ENCODE data around the gene NEXN.
"Not testable (repeated sequence)": the region's sequence is repeated elsewhere in the genome, so short reads cannot be mapped to it uniquely, and the experiment has no call there.

The NEXN gene

DNA sequence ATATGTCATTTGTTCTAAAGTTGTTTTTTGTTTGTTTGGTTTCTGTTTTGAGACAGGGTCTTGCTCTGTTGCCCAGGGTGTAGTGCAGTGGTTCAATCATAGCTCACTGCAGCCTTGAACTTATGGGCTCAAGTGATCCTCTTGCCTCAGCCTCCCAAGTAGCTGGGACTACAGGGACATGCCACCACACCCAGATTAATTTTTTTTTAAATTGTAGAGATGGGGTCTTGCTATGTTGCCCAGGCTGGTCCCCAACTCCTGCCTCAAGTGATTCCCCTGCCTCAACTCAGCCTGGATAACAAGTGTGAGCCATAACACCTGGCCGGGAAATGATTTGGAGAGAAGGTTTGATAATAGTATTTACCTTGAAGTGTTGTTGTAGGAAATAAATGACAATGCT is 18.2 kb downstream of the NEXN start:
- DNase-seq = no peak

DNA sequence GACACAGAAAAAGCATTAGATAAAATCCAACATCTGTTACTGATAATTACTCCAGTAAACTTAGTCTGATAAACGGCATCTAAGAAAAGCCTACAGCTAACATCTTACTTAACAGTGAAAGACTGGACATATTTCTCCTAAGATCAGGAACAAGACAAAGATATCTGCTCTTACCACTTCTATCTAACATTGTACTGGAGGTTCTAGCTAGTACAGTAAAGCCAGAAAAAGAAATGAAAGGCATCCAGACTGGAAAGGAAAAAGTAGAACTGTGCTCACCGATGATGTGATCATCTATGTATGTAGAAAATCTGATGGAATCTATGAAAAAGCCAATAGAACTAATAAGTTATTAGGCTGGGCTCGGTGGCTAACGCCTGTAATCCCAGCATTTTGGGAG is 21.7 kb downstream of the NEXN start:
- DNase-seq = no peak

DNA sequence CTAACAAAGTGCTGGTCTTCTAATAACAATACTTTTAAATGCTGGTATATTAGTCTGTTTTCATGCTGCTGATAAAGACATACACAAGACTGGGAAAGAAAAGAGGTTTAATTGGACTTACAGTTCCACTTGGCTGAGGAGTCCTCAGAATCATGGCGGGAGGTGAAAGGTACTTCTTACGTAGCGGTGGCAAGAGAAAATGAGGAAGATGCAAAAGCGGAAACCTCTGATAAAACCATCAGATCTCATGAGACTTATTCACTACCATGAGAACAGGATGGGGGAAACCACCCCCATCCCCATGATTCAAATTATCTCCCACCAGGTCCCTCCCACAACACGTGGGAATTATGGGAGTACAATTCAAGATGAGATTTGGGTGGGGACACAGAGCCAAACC is 30.5 kb downstream of the NEXN start:
- not testable (repeated sequence) for DNase-seq

DNA sequence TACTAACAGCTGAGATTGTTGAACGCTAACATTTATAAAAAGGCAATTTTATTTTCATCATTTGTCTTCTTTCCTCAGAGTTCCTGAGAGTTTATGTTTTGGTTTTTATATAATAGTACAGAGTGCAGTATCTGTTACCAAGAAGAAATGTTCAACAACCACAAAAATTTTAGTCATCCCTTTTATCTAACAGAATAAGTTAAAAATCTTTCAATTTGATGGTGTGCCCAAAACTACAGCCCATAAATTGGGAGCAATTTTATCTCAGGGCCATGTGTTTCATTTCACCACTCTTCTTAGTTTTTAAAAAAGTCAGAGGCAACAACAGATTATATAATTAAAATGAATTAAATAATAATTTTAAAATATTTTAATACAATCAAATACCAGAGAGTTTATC is 37.1 kb downstream of the NEXN start:
- no peak for DNase-seq

DNA sequence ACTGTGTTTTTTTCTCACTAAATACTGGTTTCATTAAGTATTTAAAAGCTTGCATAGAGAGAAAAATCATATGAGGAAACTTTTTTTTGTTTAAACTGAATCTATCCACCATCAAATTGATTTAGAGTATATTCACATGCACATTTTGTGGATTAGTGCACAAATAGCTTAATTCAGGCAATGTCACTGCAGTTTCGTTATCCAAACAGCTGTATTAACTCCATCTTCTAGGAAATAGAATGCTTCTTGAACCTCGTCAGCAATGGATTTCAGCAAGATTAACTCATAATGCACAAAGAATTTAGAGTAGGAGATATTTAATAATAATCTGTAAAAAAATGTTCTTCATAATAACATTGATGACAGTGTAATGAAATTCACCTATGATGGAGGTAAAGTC is 37.5 kb downstream of the NEXN start:
- no peak for DNase-seq

DNA sequence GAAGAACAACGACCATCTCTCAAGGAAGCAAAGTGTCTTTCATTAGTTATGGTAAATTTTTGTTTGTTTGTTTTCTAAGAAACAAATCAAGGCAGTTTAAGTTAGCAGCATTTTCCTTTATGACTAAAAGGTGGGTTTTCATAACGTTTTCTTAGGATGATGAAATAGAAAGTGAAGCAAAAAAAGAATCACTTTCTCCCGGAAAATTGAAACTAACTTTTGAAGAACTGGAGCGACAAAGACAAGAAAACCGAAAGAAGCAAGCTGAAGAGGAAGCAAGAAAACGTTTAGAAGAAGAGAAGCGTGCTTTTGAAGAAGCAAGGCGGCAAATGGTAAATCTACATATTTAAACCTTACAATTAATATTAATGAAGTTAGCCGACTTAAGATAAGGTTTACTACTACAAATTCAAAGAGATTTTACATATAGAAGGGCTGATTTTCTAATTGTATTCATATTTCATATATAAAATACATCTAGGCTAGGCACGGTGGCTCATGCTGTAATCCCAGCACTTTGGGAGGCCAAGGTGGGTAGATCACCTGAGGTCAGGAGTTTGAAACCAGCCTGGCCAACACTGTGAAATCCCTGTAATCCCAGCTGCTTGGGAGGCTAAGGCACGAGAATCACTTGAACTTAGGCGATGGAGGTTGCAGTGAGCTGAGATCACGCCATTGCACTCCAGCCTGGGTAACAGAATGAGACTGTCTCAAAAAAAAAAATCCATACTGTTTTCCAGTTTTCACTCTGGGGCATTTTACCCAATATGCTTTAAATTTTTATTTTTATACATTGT is 38.3 kb downstream of the NEXN start:
- DNase-seq = no peak

DNA sequence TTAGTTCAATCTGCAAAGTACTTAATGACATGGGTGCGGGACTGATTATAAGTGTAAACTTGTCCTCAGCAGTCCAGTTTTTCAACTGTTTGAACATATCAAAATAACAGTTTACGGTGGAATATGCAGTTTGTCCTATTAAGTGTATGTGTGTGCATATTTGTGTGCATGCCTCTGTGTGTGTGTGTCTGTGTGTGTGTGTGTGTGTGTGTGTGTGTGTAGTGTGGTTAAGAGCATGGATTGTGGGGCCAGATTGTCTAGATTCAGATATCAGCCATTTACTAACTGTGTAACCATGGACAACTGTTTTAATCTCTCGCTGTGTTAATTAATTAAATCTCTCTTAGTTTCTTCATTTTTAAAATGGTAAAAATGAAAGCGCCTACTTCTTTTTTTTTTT is 39.0 kb downstream of the NEXN start:
- DNase-seq = no peak

DNA sequence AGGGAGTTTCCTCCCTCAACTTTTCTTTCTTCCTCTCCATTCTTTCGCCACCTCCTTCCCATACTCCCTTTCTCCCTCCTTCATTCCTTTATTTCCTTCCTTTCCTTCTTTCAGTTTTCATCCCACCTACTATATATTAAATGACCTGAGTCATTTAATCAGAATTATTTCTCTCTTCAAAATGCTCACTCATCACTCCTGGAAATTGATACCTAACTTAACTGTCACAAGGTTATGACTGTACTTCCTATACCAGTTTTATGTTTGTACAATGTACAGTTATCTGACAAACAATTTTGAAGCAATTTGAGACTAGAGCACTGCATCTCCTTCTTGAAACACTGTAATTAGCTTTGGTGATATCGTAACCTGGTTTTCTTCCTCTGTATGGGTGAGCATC is 41.4 kb downstream of the NEXN start:
- DNase-seq = no peak

DNA sequence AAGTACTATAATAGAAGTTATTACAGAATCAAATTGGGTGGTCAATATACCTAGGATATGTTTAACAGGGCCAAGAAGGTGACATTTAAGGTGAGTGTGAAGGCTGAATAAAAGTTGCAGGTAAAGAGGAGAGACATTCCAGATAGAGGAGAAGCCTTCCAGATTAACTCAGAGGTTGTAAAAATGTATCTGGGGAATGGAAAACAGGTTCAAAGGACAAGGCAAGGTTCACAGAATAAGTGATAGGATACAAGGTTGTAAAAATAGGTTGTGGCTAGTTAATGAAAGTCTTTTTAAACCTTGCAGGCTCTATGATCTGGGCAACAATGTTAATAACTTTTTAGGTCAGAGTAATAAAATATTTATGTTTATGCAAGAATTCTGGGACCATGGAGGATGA is 50.2 kb downstream of the NEXN start:
- DNase-seq = no peak

DNA sequence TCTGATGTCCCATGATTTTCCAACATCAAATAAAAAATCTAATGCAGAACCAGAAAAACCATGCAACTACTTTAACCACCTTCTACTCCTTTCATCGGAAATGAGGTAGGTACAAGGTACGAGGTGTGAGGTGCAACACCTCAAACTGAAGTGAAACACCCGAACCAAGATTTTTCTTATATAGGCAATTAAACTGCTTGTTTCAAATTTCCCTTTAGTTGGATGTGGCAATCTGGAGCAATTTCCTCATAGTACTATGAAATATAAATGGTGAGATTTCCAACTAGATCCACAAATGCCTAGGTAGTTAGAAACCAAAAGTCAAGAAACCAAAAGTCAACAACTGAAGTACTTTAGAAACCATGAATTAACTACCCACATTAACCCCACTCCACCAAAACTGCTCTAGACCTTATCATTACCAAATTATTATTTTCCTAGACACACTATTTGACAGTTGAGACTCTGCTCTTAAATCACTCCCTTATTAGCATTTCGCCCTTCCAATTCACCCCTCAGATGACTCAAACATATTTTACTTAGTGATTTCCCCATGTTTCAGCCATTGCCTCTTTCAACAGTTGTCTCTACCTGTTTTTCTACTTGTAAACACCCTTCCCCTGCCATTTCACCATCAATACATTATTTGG is 52.6 kb downstream of the NEXN start:
- DNase-seq = no peak

DNA sequence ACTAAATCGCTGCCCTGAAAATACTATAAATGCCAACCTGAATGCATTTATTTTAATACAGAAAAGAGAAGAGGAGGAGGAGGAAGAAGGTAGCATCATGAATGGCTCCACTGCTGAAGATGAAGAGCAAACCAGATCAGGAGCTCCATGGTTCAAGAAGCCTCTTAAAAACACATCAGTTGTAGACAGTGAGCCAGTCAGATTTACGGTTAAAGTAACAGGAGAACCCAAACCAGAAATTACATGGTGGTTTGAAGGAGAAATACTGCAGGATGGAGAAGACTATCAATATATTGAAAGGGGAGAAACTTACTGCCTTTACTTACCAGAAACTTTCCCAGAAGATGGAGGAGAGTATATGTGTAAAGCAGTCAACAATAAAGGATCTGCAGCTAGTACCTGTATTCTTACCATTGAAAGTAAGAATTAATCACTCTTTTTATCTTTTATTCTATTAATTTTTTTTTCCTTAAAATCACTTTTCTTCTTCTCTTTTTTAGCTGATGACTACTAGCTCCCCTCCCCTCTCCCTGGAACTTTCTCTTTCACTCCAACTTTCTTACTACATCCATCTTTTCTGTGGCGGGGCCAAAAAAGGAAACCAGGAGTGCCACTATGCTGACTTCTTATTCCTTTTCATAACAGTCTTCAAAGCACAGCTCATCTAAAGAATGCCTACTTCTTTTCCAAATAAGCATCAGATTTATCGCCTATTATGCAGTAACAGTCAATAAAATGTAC is 54.1 kb downstream of the NEXN start:
- DNase-seq = no peak

DNA sequence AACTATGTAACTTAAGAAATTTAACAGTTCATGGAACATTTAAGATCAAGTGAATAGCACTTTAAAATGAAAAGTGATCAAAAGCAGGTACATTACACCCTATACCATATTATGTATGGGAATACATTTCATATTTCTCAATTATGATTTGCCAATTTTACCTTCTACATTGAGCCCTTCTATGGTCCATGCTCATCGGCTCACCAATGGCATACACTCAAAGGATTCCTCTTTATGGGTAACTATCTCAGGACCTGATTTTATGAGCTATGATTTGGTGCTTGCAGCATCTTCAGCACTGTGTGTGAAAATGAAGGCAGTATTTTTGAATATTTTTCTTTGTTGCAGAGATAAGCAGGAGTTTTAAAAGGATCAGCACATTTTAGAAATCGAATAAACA is 56.9 kb downstream of the NEXN start:
- no peak for DNase-seq

DNA sequence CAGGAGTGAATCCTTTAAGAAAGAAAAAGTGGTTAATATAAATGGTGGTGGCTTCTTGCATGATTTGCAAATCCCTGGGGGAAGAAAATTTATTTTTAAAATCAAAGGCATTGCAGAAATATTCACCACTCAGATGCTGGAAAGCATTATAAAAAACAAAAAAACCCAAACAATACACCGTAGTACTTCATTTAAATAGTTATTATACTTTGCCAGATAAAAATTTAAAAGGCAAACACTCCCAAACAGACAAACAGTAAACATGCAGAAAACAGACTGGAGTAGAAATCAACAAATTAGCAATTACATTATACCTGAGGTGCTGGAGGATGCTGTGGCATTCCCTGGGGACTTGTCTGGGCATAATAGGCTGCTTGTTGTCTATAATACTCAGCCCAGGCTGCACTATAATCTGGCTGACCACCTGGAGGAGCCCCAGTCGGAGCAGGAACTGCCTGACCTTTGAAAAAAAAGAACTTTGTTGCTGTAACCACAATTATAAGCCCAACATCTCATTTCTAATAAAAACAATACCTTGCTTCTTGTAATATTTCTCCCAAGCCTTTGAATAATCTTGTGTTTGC is 60.5 kb downstream of the NEXN start:
- DNase-seq = no peak

DNA sequence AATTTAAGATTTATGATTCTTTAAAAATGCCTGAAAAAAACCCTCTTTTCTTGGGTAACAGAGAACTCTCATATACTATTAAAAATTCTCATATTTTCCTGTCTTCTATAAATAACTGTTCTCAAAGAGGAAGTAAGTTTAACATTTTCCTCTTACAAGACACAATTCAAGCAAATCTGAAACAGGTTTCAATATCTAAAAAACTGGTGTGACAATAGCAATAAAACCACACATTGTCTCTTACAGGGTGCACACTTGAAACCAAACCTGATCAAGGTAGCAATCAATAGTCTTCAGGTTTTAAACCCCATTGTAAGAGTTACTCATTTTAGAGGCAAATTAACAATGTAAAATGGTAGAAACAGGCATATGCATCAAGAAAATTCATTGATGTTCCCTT is 62.4 kb downstream of the NEXN start:
- no peak for DNase-seq

DNA sequence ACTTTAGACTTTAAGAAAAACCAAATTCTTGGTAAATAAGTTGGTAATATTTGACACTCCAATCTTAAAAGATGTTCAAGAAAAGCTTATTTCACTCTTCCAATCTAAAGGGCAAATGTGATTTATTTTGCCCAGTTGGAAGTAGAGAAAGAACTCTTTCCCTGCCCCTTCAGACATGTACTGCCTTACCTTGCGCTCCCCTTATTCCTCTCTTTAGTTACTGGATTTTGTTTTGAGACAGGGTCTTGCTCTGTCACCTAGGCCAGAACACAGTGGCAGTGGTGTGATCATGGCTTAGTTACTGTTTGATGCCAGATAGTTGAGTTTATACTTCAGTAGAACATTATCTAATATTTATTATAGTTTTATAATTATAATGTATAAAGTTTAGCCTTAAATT is 62.9 kb downstream of the NEXN start:
- DNase-seq = no peak

DNA sequence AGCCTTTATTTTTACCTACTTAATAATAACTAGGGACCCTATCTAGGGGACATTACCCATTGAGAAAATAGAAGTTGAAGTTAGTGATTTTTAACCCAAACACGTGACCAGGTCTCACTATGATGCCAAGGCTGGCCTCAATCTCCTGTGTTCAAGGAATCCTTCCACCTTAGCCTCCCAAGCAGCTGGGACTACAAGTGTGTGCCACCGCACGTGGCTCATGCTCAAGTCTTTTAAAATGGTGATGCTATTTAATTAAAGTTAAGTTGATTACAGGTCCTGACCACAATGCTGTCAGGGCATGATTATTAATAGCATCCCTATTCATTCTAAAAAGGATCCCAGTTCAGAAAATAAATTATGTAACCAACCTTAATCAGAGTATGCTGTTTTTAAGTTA is 65.5 kb downstream of the NEXN start:
- no peak for DNase-seq

DNA sequence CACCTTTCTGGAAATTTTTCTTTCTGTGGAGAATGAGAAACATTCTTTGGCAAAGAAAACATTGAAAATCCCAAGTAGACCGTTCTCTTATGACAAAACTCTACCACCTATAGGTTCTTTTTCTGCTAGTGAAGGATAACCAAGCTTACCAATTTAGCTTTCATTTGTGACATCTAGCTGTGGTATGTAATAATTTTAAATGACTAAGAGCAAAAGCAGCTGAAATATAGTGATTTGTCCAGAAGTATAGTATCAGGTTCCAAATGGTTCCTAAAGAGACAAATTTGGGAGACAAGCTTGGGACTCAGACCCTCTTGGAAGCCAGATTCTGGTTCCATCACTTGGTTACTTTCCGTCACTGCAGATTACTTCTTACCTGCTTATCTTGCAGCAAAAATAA is 66.1 kb downstream of the NEXN start:
- DNase-seq = no peak

DNA sequence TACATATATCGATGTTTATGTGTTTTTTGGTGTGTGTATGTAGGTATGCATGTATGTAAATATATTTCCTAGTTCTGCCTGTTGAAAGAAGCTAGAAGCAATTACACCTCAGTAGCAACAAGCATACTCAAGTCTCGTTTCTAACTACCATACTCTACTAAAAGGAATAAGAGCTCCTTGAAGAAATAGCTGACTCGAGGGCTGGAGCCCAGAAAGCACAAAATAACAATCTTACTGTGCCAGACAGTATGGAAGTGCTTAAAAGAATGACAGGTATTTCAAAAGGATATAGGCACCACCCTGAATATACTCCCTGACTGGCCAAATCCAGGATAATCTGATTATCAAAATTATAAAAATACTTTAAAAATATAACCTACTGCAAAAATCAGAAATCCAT is 67.3 kb downstream of the NEXN start:
- no peak for DNase-seq

DNA sequence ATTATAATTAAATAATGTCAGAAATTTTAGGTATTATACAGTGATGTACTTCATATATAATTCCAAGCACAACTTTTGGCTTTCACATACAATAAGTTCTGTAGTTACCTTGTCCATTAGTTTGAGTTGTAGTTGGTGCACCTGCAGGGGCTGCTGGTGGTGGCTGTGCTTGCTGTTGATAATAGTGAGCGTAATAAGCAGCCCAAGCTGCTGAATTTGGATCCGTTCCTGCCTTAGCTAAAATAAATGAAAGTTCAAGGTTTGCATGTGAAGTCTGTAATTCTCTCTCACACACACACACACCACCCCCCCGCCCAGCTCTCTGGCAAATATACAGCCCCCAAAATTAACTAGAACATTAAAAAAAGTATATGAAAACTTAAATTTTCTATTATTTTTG is 68.0 kb downstream of the NEXN start:
- no peak for DNase-seq

DNA sequence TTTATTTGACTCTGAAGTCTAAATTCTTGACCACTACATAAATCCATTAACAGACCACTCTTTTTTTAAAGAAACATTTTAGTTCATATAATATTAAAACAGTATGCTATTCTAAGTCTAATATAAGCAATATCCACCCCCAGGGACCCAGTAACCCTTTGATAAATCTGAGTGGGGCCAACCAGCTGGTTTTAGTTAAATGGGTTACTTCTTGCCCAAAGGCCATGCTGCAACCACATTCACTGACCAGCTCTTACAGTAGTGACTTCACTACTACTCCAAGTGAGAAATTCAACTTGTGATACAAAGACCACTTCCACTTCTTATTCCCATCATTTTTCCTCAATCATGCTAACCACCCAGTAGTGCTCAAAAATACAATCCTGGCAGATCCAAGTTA is 70.0 kb downstream of the NEXN start:
- DNase-seq = no peak

DNA sequence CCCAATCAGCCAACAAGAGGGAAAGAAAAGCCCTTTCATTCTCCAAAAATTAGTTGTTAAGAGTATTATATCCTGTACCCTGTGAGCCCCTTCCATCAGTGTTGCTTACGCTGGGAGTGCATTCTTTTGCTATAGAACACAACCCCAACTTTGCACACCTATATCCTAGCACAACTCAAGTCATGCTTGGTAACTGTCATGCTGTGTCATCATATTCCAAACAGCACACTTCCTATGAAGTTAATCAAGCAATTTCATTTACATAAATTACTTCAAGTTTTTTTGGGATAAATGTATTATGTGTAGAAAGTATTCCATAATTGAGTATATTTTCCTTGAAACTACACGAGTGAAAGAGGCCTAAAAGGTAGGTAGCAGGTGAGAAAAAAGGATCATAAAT is 70.4 kb downstream of the NEXN start:
- DNase-seq = no peak

DNA sequence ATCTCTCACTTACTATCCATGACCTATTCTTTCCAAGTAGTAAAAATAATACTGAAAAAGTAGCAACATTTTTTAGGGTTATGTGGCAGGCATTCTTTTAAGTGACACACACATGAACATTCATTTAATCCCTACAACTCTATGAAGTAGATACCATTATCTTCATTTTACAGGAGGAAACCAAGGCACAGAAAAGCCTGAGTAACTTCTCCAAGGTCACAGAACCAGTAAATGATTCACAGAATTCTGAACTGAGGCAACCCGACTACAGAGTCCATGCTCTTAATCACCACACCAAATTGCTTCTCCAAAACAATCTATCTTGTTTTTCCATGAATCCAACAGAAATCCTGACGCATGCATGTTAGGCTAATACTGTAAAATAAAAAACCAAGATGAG is 73.0 kb downstream of the NEXN start:
- no peak for DNase-seq

DNA sequence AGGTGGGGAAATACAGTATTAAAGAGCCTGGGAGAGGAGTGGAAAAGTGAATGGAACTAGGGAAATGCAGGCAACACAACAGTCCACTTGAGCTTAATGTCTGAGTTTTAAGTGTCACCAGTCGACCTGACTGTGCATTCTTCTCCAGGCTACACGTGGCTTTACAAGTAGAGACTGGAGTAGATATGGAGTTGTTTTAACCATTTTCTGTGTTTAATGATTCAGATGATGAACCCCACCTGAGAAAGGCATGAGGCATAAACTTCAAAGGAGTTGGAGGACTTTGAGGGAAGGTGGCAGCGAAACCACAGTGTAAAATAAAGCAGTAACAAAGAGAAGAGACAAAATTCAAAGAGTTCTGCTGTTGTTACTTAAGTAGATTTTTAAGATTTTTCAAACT is 77.9 kb downstream of the NEXN start:
- DNase-seq = no peak

DNA sequence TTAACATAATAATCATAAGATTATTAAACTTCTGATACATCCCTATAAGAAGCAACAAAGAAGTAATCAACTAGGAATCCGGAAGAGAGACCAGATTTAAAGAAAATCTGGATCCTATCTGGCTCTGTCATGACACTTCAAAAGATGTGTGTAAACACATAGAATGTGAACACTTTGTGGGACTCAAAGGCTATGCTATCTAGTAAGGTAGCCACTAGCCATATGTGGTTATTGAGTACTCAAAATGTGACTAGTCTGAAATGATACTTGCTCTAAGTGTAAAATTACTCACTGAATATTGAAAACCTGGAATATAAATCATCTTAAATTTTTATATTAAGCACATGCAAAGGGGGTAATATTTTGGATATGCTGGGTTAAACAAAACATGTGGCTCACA is 81.8 kb downstream of the NEXN start:
- DNase-seq = no peak

Measured in DMS 273 treated with DMSO at 0.1 percent for 48 hours (cell line).